ENCODE data around the gene WNT10A. TPM values are rescaled to one million over a fixed set of nuclear protein-coding genes. Genes with fewer than 3 reads are reported as not detected.

Gene WNT10A
- total RNA-seq, 2 experiments from 2014 or later = 4.8 to 6.6 TPM

GRCh38 chr2:218893349-218894150 is 12.9 kb downstream of the WNT10A start:
- Histone ChIP-seq H3K4me3 (ENCODE audit: low read length) (peak overlapping the region; percentile 56), H3K4me1 (ENCODE audit: insufficient read depth, low read length) (peaks cover 72% of the 10 kb centered on the region), H3K36me3 (ENCODE audit: insufficient read depth, low read length) (peaks cover 3% of the 10 kb centered on the region), H3K27ac (ENCODE audit: low read depth in 1 of 2, low read length in 2 of 2) (peak overlapping the region; percentile 82 to 83), H3K9me3 (ENCODE audit: control insufficient read depth in 1 of 2, insufficient read depth in 1 of 2, low read length in 2 of 2) (no peaks in the 10 kb centered on the region), H3K27me3 (ENCODE audit: control insufficient read depth in 1 of 2, insufficient read depth in 2 of 2, low read length in 2 of 2) (no peaks in the 10 kb centered on the region)
- no peak for ATAC-seq (ENCODE audit: poor library complexity)
- H3K27ac Mint-ChIP-seq = peak overlapping the region; percentile 91
- intact Hi-C loops (cut with DNase I, micrococcal nuclease) = loop anchor here in 1 of 2 experiments (5.0 kb wide), 2 partner anchors 181 to 496 kb away; partner anchors contain the start of genes CTDSP1 and TTLL4
- CTCF ChIA-PET = interaction anchor here (1.1 to 11.9 kb wide), 4 partner anchors 14 to 234 kb away, joined by 3 to 500 read pairs (median 5); partner anchors contain the start of genes BCS1L, WNT10A and ZNF142
- DNase-seq = peak in 2 of 14 experiments; percentile 26 to 34
- no peak for TF ChIP-seq CTCF (IDR thresholded peaks at IDR 0.05)
- H3K4me3 Mint-ChIP-seq = peak overlapping the region; percentile 76
- H3K4me1 Mint-ChIP-seq (ENCODE audit: low read depth) = peaks cover 57% of the 10 kb centered on the region
- no peaks in the 10 kb centered on the region for H3K9me3 Mint-ChIP-seq
- POLR2A ChIA-PET = interaction anchor here (0.7 to 10.3 kb wide), 4 partner anchors 13 to 386 kb away, joined by 3 to 455 read pairs (median 4); partner anchors contain the start of genes DNAJB2 and WNT10A
- H3K27me3 Mint-ChIP-seq = peaks cover 3% of the 10 kb centered on the region
- H3K36me3 Mint-ChIP-seq (ENCODE audit: low read depth) = no peaks in the 10 kb centered on the region

- peaks cover 3% of the 10 kb centered on the region for H3K36me3 ChIP-seq (ENCODE audit: insufficient read depth, low read length)
- Mint-ChIP-seq H3K36me3 (ENCODE audit: low read depth) (no peaks in the 10 kb centered on the region), H3K4me1 (ENCODE audit: low read depth) (peaks cover 60% of the 10 kb centered on the region), H3K27me3 (peaks cover 8% of the 10 kb centered on the region), H3K27ac (peak overlapping the region; percentile 91), H3K9me3 (no peaks in the 10 kb centered on the region), H3K4me3 (peak overlapping the region; percentile 78)
- ATAC-seq (ENCODE audit: poor library complexity) (no peak), DNase-seq (no peak)
- POLR2A ChIA-PET = interaction anchor here (0.7 to 10.3 kb wide), 3 partner anchors 13 to 33 kb away, joined by 3 to 455 read pairs (median 4); partner anchors contain the start of gene WNT10A
- peaks cover under 1 to 3% of the 10 kb centered on the region in 2 experiments for H3K27me3 ChIP-seq (ENCODE audit: control insufficient read depth in 1 of 2, insufficient read depth in 2 of 2, low read length in 2 of 2)
- TF ChIP-seq CTCF (IDR thresholded peaks at IDR 0.05) = no peak
- peak overlapping the region in 1 of 2 donors; percentile 82 for H3K27ac ChIP-seq (ENCODE audit: low read depth in 1 of 2, low read length in 2 of 2)
- H3K4me1 ChIP-seq (ENCODE audit: insufficient read depth, low read length) = peaks cover 73% of the 10 kb centered on the region
- no peaks in the 10 kb centered on the region for H3K9me3 ChIP-seq (ENCODE audit: control insufficient read depth in 1 of 2, insufficient read depth in 1 of 2, low read length in 2 of 2)
- CTCF ChIA-PET = interaction anchor here (4.6 to 11.9 kb wide), 2 partner anchors 14 to 46 kb away, joined by 26 to 500 read pairs; partner anchors contain the start of gene WNT10A
- H3K4me3 ChIP-seq (ENCODE audit: low read length) = no peak overlapping the region
- intact Hi-C loops (cut with DNase I, micrococcal nuclease) = loop anchor here in 1 of 2 experiments (5.0 kb wide), 2 partner anchors 182 to 497 kb away; partner anchors contain the start of genes CTDSP1 and TTLL4
Observed at GRCh38 chr2:218894151-218894879, 13.7 kb downstream of the WNT10A start.

GRCh38 chr2:218894880-218895157 is 14.2 kb downstream of the WNT10A start:
- Mint-ChIP-seq H3K4me3 (peak overlapping the region; percentile 78), H3K27ac (peak overlapping the region; percentile 91), H3K27me3 (peaks cover 13% of the 10 kb centered on the region), H3K9me3 (no peaks in the 10 kb centered on the region), H3K4me1 (ENCODE audit: low read depth) (peaks cover 60% of the 10 kb centered on the region), H3K36me3 (ENCODE audit: low read depth) (no peaks in the 10 kb centered on the region)
- intact Hi-C loops (cut with DNase I, micrococcal nuclease) = loop anchor here in 1 of 2 experiments (5.0 kb wide), 2 partner anchors 183 to 498 kb away; partner anchors contain the start of genes CTDSP1 and TTLL4
- Histone ChIP-seq H3K36me3 (ENCODE audit: insufficient read depth, low read length) (peaks cover 3% of the 10 kb centered on the region), H3K4me1 (ENCODE audit: insufficient read depth, low read length) (peaks cover 73% of the 10 kb centered on the region), H3K27me3 (ENCODE audit: control insufficient read depth in 1 of 2, insufficient read depth in 2 of 2, low read length in 2 of 2) (peaks cover 5 to 6% of the 10 kb centered on the region in 2 experiments), H3K4me3 (ENCODE audit: low read length) (no peak overlapping the region), H3K9me3 (ENCODE audit: control insufficient read depth in 1 of 2, insufficient read depth in 1 of 2, low read length in 2 of 2) (no peaks in the 10 kb centered on the region), H3K27ac (ENCODE audit: low read depth in 1 of 2, low read length in 2 of 2) (peak overlapping the region in 1 of 2 donors; percentile 74)
- ATAC-seq (ENCODE audit: poor library complexity) = no peak
- ChIA-PET POLR2A (interaction anchor here (0.8 to 10.3 kb wide), 2 partner anchors 16 to 33 kb away, joined by 4 to 455 read pairs; partner anchors contain the start of gene WNT10A), CTCF (interaction anchor here (4.6 to 11.9 kb wide), 2 partner anchors 15 to 47 kb away, joined by 26 to 500 read pairs; partner anchors contain the start of gene WNT10A)
- DNase-seq = no peak
- TF ChIP-seq CTCF (IDR thresholded peaks at IDR 0.05) = no peak
